ENCODE measurements around the gene MAP7D3.

DNA sequence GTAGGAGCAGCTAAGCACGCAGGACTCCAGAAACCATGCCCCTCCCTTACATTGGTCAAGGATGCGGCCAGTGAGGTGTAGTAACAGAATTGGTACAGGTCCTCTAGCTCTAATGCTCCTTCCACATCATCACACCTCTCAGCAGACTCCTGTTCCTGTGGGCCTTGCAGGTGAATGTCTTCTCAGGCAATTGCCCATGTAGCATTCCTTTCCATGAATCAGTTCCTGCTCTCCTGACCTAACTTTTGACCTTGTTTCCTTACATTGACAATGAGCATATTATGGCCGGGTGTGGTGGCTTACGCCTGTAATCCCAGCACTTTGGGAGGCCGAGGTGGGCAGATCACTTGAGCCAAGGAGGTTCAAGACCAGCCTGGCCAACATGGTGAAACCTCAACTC is 31.3 kb downstream of the MAP7D3 start:
- TF ChIP-seq, protein P1, sequence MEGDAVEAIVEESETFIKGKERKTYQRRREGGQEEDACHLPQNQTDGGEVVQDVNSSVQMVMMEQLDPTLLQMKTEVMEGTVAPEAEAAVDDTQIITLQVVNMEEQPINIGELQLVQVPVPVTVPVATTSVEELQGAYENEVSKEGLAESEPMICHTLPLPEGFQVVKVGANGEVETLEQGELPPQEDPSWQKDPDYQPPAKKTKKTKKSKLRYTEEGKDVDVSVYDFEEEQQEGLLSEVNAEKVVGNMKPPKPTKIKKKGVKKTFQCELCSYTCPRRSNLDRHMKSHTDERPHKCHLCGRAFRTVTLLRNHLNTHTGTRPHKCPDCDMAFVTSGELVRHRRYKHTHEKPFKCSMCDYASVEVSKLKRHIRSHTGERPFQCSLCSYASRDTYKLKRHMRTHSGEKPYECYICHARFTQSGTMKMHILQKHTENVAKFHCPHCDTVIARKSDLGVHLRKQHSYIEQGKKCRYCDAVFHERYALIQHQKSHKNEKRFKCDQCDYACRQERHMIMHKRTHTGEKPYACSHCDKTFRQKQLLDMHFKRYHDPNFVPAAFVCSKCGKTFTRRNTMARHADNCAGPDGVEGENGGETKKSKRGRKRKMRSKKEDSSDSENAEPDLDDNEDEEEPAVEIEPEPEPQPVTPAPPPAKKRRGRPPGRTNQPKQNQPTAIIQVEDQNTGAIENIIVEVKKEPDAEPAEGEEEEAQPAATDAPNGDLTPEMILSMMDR (IDR thresholded peaks at IDR 0.05) = no peak
- no peak for TF ChIP-seq POLR2A (IDR thresholded peaks at IDR 0.05)
- no peak for TF ChIP-seq POLR2AphosphoS5 (IDR thresholded peaks at IDR 0.05)
- TF ChIP-seq EP300 (IDR thresholded peaks at IDR 0.05; ENCODE audit: low read depth) = no peak

Data from transverse colon (tissue), 4 donors.